GM21515 (cell line): ENCODE data around the gene SSH3.

Source experiments
- ATAC-seq: cut with Tn5 transposase; IDR thresholded peaks from one replicate; pipeline ENCODE4 v1.9.1; 2021; ENCODE audit not compliant: unreplicated experiment

The SSH3 gene

GRCh38 chr11:67267188-67268080, 35.9 kb upstream of the SSH3 start:
- no peak for ATAC-seq

DNA sequence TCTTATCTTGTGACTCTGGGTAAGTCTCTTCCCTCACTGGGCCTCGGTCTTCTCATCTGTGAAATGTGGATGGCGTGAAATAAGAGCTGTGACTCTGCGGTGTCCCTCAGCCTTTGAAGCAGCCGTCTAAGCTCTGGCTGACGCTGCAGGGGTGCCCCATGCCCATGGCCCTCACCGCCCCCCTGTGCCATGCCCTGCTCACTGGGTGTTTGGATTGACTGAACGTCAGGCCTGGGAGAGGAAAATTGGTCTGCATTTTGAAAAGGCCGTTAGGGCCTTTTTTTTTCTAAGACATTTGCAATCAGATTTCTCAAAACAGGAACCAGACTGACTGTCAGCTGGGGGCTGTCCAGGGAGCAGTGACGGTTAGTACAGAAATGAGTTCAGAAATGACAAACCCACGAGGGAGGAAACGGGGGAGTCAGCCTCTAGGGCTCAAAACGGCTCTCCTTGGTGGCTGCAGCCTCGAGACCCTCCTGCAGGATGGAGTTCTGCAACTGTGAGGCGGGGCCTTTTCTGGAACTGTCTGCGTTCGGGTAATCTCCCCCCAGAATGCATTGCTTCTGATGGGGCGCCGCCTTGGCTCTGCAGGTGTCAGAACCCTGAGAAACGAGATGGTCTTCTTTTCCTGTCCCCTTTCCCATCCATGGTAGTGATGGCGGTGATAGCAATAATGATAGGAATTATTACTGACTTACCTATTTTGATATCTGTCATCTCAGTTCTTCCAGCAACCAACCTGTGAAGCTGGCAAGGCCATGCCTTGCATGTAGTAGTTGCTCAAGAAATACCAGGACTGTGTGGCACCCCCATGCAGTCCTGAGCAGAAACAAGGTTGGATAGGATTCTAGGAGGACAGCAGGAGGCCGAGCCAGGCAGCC, 35.0 kb upstream of the SSH3 start:
- peak; percentile 32 for ATAC-seq

DNA sequence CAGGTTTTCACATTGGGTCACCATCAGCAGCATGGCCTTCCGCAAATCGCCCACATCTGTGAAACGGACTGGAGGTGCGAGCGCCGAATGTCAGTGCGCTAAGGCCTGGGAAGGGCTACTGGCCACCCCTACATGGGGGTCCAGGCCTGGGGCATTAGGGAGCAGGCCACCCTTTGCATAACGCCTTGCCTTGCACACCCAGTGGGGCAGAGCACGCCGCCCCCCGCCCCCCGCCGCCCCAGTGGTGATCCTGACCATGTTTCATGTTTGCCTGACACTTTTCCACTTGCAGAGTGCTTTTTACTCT, 34.4 kb upstream of the SSH3 start:
- no peak for ATAC-seq

- ATAC-seq, result no peak
Observed at GRCh38 chr11:67269401-67270255, 33.7 kb upstream of the SSH3 start.

DNA sequence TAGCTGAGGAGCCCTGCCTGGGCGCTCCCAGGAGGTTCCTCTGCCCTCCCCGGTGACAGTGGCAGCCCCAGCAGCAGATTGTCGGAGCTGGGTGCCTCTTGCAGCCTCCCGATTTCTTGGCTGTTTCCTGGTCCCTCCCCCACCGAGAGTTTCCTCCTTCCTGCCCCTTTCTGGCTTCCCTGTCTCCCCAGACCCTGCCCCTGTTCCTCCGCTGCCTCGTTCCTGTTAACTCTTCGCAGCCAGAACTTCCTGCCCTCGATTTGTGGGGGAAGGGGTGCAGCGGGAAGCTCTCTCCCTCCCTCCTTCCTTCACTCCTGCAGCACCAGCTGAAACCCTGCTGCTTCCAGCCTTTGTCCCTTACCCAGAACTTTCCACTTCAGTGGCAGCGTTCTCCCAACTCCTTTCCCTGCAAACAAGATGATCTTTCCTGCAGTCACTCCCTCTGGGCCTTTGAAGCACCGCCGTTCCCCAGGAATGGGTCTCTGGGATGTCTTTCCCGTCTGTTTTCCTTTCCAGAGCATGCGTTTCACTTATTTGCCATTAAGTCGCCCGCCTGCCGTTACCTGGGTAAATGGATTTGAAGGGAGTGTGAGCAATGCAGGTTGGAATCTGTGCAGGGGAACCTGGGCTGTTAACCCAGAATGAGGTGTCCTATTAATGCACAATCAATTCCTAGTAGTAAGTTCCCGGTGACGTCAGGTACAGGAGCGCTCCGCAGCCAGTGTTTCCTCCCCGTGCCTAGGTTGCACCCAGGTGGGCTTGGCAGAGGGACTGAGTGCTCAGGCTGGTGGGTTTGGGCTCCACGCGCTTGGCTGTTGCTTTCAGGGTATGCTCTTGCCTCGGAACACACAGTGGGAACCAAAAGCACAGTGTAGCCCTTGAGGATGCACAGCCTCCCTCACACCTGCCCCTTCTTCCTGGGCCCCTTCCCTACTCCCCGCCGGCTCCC, 32.8 kb upstream of the SSH3 start:
- ATAC-seq, result no peak

- ATAC-seq, result no peak
Observed at GRCh38 chr11:67271205-67271540, 32.2 kb upstream of the SSH3 start.

- no peak for ATAC-seq
Observed at GRCh38 chr11:67271541-67272284, 31.6 kb upstream of the SSH3 start.

DNA sequence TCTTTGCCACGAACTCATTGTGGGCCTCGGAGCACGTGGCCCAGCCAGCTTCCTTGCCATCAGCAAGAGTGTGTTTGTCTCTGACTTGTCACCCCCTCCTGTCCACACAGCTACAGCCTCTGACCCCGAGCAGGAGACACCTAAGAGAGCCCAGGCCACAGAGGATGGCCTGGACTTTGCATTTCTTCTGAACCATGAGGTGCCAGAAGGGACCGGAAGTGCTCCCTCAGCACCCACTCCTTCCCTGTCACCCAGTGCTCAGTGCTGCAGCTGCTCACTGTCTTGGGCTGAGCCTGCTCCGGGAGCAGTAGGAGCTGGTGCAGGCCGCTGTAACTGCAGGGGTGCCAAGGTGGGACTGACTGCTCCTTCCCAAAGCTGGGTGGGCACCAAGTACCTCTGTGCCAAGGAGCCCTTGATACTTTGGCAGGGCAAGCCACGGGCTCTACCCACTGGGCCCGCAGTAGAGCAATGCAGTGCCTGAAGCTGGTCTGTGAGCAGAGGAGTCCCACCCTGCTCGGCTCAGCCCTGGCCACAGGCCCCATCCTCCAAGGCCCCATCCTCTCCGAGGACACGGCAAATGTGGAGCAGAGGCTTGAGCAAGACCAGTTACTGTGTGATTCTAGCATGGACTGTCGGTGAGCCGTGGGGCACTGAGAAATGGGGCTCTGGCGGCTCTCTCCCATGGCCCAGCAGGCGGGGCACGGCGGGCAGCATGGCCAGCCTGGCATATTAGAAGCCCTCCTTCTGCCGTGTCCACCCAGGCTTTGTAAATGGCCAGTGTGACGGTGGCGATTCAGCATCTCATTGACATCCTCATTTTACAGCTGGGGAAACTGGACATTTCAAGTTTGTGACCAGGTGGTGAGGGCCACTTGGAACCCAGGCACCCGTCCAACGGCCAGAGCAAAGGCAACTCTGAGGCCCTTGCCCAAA, 30.7 kb upstream of the SSH3 start:
- no peak for ATAC-seq

- no peak for ATAC-seq
Observed at GRCh38 chr11:67273260-67273990, 29.9 kb upstream of the SSH3 start.

DNA sequence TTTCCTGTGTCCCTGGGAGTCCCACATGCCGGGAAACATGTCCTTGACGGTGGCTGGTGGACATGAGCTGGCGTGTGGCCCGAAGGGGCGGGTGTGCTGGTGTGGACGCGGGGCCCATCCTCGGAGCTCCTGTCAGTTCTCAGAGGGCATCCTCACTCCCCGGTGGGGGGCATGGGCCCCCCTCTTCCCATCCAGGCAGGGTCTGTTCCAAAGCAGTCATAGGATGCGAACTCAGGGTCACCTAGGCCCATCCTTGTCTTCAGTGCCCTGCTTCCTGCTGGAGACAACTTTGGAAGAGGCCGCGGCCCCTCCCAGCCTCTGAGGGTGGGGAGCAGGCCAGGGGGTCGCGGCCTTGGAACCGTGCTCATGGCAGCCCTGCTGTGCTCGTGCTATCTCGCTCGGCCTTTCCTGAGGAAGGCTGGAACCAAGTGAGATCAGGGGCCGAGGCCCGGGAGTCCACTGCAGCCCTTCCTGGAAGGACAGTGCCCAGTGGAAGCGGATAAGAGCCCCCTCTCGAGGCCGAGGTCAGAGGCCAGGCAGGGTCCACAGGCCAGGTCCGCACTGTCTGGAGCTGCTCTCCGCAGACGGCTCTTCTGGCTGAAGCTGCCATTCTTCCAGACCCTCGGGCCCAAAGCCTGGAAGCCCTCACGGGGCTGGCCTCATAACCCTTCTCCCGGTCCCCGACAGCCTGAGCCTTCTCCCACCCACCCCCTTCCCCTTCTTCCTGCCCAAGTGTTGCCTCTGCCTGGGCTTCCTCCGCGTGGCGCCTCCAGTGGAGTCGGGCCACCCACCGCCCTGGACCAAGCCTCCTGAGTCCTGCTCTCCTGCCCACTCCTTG, 28.3 kb upstream of the SSH3 start:
- ATAC-seq, result no peak

DNA sequence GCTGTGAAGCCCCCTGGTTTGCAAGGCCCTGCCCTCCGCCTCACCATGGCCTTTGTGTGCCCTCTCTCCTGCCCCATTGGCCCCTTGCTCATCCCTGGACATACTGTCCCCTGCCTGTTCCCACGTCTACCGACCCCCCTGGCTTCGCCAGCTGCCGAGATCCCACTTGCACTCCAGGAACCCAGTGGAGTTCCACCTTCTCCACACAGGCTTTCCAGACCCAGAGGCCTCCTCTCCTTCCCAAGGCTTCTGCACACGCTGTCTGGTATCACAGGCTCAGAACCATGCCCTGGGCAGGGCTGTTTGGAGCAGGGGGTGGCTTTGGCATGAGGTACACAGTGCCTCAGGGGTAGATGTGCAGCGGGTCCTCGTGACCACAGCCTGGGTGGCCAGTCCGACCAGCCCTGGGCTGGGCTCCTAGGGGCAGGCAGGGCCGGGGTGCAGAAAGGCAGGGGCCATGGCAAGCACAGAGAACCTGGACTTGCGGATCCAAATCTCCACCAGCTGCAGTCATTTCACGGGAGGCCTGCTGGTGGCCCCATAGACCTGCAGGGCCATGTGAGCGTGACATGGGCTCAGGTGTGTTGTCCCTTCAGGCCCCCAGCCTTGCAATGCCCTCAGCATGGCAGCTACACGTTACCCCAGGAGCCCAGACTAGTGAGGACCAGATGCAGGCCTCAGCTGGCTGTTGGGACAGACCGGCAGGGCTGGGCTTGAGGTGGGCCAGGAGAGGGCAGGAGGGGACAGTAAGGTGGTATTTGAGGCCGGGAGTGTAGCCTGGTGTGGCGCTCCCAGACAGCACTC, 27.5 kb upstream of the SSH3 start:
- ATAC-seq, result no peak

DNA sequence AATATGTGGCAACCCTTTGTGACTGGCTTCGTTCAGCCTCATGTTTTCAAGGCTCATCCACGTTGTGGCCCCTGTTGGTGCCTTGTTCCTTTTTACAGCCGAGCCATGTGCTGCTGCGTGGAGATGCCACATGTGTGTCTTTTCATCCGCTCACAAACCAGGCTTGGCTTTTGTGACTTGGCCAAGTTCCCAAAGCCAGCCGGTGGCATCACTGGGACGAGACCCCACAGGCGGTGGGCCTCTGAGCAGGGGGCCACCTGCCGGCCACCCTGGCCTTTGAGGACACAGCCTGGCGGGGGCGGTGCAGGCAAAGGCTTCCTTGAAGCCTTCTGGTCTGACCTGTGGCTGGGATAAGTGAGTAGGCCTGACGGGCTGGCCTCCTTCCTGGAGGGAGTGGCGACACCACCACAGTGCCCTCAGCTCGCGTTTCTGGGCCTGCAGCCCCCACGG, 26.5 kb upstream of the SSH3 start:
- ATAC-seq, result peak; percentile 29

DNA sequence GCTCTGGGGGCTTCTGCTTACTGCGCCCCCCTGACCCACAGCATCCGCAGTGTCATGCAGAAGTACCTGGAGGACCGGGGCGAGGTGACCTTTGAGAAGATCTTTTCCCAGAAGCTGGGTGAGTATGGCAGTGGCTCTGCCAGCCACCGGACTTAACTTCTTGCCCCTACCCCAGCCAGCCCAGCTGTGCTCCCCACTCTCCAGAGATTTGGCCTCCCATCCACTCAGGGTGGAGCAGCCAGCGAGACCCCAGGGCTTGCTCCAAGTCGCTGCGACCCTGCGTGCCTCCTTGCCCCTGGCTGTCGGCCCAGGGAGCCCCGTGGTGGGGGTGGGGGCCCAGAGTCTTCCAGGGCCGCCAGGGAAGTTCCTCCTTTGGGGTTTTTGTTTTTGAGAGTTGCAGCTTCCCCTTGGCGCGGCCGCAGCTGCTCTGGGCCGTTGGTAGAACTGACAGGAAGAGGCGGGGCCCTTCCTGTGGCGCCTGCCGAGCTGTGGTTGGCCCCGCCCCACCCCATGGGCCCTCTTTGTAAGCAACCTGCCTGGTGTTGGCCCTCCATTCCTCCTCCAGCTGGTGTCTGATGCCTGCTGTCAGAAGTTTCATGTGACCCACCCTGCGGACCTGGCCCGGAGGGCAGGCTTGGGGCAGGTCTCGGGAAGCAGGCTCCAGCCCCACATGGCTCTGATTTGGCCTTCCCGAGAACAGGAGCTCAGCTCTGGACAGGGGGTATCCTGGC, 25.9 kb upstream of the SSH3 start:
- peak; percentile 63 for ATAC-seq

GRCh38 chr11:67278135-67278938, 25.0 kb upstream of the SSH3 start:
- no peak for ATAC-seq
